ENCODE data around the gene CLN5.

Gene CLN5

GRCh38 chr13:77026255-77026860, 34.5 kb downstream of the CLN5 start:
- Mint-ChIP-seq H3K4me3 (peak overlapping the region; percentile 92), H3K27me3 (no peaks in the 10 kb centered on the region), H3K9me3 (no peaks in the 10 kb centered on the region), H3K27ac (peak overlapping the region; percentile 92 to 98), H3K4me1 (peaks cover 61% of the 10 kb centered on the region)
- DNase-seq (peak; percentile 78 to 86), ATAC-seq (peak; percentile 77)

- Mint-ChIP-seq H3K9me3 (no peaks in the 10 kb centered on the region), H3K4me1 (peaks cover 59% of the 10 kb centered on the region), H3K27ac (peak within 1 kb of the TSS; percentile 99), H3K27me3 (no peaks in the 10 kb centered on the region), H3K4me3 (peak within 1 kb of the TSS; percentile 92)
- DNase-seq = peak; percentile 83 to 84
- peak; percentile 67 for ATAC-seq
Measured at GRCh38 chr13:77026861-77027621, 35.2 kb downstream of the CLN5 start, which contains the start of gene FBXL3. Gene FBXL3, minus strand, starts transcription at chr13:77027159. Its CDS starts 5,299 bp downstream, at chr13:77021860.

- H3K27me3 Mint-ChIP-seq = no peaks in the 10 kb centered on the region
- no peak overlapping the region for H3K27ac Mint-ChIP-seq
- DNase-seq = no peak
- peaks cover 48% of the 10 kb centered on the region for H3K4me1 Mint-ChIP-seq
- H3K4me3 Mint-ChIP-seq = peak overlapping the region; percentile 87 to 89
- ATAC-seq = no peak
- H3K9me3 Mint-ChIP-seq = no peaks in the 10 kb centered on the region
Measured at GRCh38 chr13:77028202-77028601, 36.3 kb downstream of the CLN5 start.

GRCh38 chr13:77029436-77029835, 37.6 kb downstream of the CLN5 start:
- Mint-ChIP-seq H3K27me3 (no peaks in the 10 kb centered on the region), H3K27ac (no peak overlapping the region), H3K4me3 (no peak overlapping the region), H3K9me3 (no peaks in the 10 kb centered on the region), H3K4me1 (peaks cover 48% of the 10 kb centered on the region)
- ATAC-seq = no peak
- DNase-seq = no peak

GRCh38 chr13:77031656-77032243, 39.9 kb downstream of the CLN5 start:
- peaks cover 46% of the 10 kb centered on the region for H3K4me1 Mint-ChIP-seq
- H3K4me3 Mint-ChIP-seq = no peak overlapping the region
- H3K9me3 Mint-ChIP-seq = no peaks in the 10 kb centered on the region
- peak overlapping the region in 1 of 2 donors; percentile 35 for H3K27ac Mint-ChIP-seq
- ATAC-seq (no peak), DNase-seq (no peak)
- H3K27me3 Mint-ChIP-seq = no peaks in the 10 kb centered on the region

GRCh38 chr13:77033717-77034302, 41.9 kb downstream of the CLN5 start:
- Mint-ChIP-seq H3K27ac (no peak overlapping the region), H3K27me3 (no peaks in the 10 kb centered on the region), H3K9me3 (no peaks in the 10 kb centered on the region), H3K4me1 (peaks cover 29% of the 10 kb centered on the region), H3K4me3 (no peak overlapping the region)
- ATAC-seq (peak; percentile 75), DNase-seq (no peak)

- Mint-ChIP-seq H3K4me3 (no peak overlapping the region), H3K4me1 (peaks cover 29% of the 10 kb centered on the region), H3K27me3 (no peaks in the 10 kb centered on the region), H3K9me3 (no peaks in the 10 kb centered on the region), H3K27ac (no peak overlapping the region)
- DNase-seq (no peak), ATAC-seq (no peak)
Measured at GRCh38 chr13:77034881-77035280, 43.0 kb downstream of the CLN5 start.

GRCh38 chr13:77036279-77036678, 44.4 kb downstream of the CLN5 start:
- no peak for ATAC-seq
- Mint-ChIP-seq H3K4me1 (peaks cover 20% of the 10 kb centered on the region), H3K27ac (no peak overlapping the region)

GRCh38 chr13:77038907-77039480, 47.1 kb downstream of the CLN5 start:
- no peak for ATAC-seq
- Mint-ChIP-seq H3K27ac (peak overlapping the region in 1 of 2 donors; percentile 27), H3K27me3 (no peaks in the 10 kb centered on the region), H3K4me1 (peaks cover 9% of the 10 kb centered on the region), H3K4me3 (no peak overlapping the region), H3K9me3 (no peaks in the 10 kb centered on the region)
- DNase-seq = no peak

More at GRCh38 chr13:77036279-77036678, 44.4 kb downstream of the CLN5 start:
- DNase-seq = no peak
- H3K27me3 Mint-ChIP-seq = no peaks in the 10 kb centered on the region
- H3K9me3 Mint-ChIP-seq = no peaks in the 10 kb centered on the region
- no peak overlapping the region for H3K4me3 Mint-ChIP-seq

GRCh38 chr13:77040076-77040475, 48.2 kb downstream of the CLN5 start:
- ATAC-seq (no peak), DNase-seq (no peak)
- Mint-ChIP-seq H3K9me3 (no peaks in the 10 kb centered on the region), H3K27me3 (no peaks in the 10 kb centered on the region), H3K4me1 (no peaks in the 10 kb centered on the region), H3K4me3 (no peak overlapping the region), H3K27ac (peak overlapping the region in 1 of 2 donors; percentile 1)

GRCh38 chr13:77040835-77041234, 49.0 kb downstream of the CLN5 start:
- ATAC-seq = no peak
- Mint-ChIP-seq H3K27ac (no peak overlapping the region), H3K9me3 (no peaks in the 10 kb centered on the region)

GRCh38 chr13:77042566-77043177, 50.8 kb downstream of the CLN5 start:
- DNase-seq (no peak), ATAC-seq (no peak)
- Mint-ChIP-seq H3K27ac (no peak overlapping the region), H3K4me3 (no peak overlapping the region), H3K4me1 (peaks cover 9% of the 10 kb centered on the region), H3K9me3 (no peaks in the 10 kb centered on the region), H3K27me3 (no peaks in the 10 kb centered on the region)

More at GRCh38 chr13:77040835-77041234, 49.0 kb downstream of the CLN5 start:
- no peak for DNase-seq
- H3K4me1 Mint-ChIP-seq = no peaks in the 10 kb centered on the region
- H3K4me3 Mint-ChIP-seq = no peak overlapping the region
- no peaks in the 10 kb centered on the region for H3K27me3 Mint-ChIP-seq

GRCh38 chr13:77047649-77048343, 55.9 kb downstream of the CLN5 start:
- DNase-seq (no peak), ATAC-seq (no peak)
- Mint-ChIP-seq H3K27ac (peak overlapping the region in 1 of 2 donors; percentile 87), H3K27me3 (no peaks in the 10 kb centered on the region), H3K4me3 (no peak overlapping the region), H3K4me1 (peaks cover 13% of the 10 kb centered on the region), H3K9me3 (no peaks in the 10 kb centered on the region)

GRCh38 chr13:77048681-77049080, 56.8 kb downstream of the CLN5 start:
- H3K9me3 Mint-ChIP-seq = no peaks in the 10 kb centered on the region
- peaks cover 13% of the 10 kb centered on the region for H3K4me1 Mint-ChIP-seq
- H3K27me3 Mint-ChIP-seq = no peaks in the 10 kb centered on the region
- ATAC-seq (no peak), DNase-seq (no peak)
- H3K4me3 Mint-ChIP-seq = no peak overlapping the region
- H3K27ac Mint-ChIP-seq = peak overlapping the region in 1 of 2 donors; percentile 42

- DNase-seq (no peak), ATAC-seq (no peak)
- no peaks in the 10 kb centered on the region for H3K4me1 Mint-ChIP-seq
- no peaks in the 10 kb centered on the region for H3K27me3 Mint-ChIP-seq
- H3K4me3 Mint-ChIP-seq = no peak overlapping the region
- H3K9me3 Mint-ChIP-seq = no peaks in the 10 kb centered on the region
- no peak overlapping the region for H3K27ac Mint-ChIP-seq
Measured at GRCh38 chr13:77053192-77053591, 61.3 kb downstream of the CLN5 start.
